SH-SY5Y (cell line): Measurements from ENCODE around the gene RGS9.

Source experiments
- GATA2 ChIP-seq: IDR thresholded peaks from 2 replicates; pipeline ENCODE4 v1.6.1; 2011; ENCODE audit warnings: mild to moderate bottlenecking, low read depth, low read length
- GATA3 ChIP-seq: IDR thresholded peaks from 2 replicates; pipeline ENCODE4 v1.6.1; 2011; ENCODE audit warnings: low read depth, mild to moderate bottlenecking, low read length, moderate library complexity

- no peak for TF ChIP-seq GATA3
- TF ChIP-seq GATA2: no peak
Measured at GRCh38 chr17:65243838-65244625, 106.9 kb downstream of the RGS9 start.
